Suprapubic skin (tissue), 4 donors: Measurements from ENCODE around the gene BICC1. TPM values are rescaled to one million over a fixed set of nuclear protein-coding genes. Genes with fewer than 3 reads are reported as not detected.

Experiments used
- DNase-seq, 2 donors: peaks; one replicate each; pipeline ENCODE4 v3.0.0-alpha.2; 2019; ENCODE audit warnings: low spot score in 2 of 2
- H3K27ac ChIP-seq: fragments of 200-600 bp; sonication (generic); one replicate; pipeline ENCODE4 v1.5.1; 2019
- H3K27me3 ChIP-seq: fragments of 200-600 bp; sonication (generic); one replicate; pipeline ENCODE4 v1.5.1; 2019
- H3K36me3 ChIP-seq: fragments of 200-600 bp; sonication (generic); one replicate; pipeline ENCODE4 v1.5.1; 2019
- H3K4me1 ChIP-seq: fragments of 200-600 bp; sonication (generic); one replicate; pipeline ENCODE4 v1.5.1; 2019
- H3K4me3 ChIP-seq: fragments of 200-600 bp; sonication (generic); one replicate; pipeline ENCODE4 v1.5.1; 2019; ENCODE audit warnings: mild to moderate bottlenecking
- H3K9me3 ChIP-seq: fragments of 200-600 bp; sonication (generic); one replicate; pipeline ENCODE4 v1.5.1; 2019
- CTCF ChIP-seq, 2 donors: fragments of 200-600 bp in 1 of 2; fragments of 450-650 bp in 1 of 2; sonication (generic) in 1 of 2; IDR thresholded peaks; one replicate each; pipeline ENCODE4 v1.5.1; 2016 to 2019; ENCODE audit warnings: antibody characterized with exemption in 2 of 2, mild to moderate bottlenecking in 1 of 2, moderate library complexity in 1 of 2
- EP300 ChIP-seq: sonication (generic); formaldehyde crosslinking; IDR thresholded peaks from one replicate; pipeline ENCODE4 v1.6.1; 2017; ENCODE audit warnings: antibody characterized with exemption
- POLR2A ChIP-seq, 2 donors: fragments of 450-650 bp; IDR thresholded peaks; one replicate each; pipeline ENCODE4 v1.6.1; 2017; ENCODE audit warnings: antibody characterized with exemption in 2 of 2, mild to moderate bottlenecking in 2 of 2, moderate library complexity in 2 of 2
- POLR2AphosphoS5 ChIP-seq, 3 donors: sonication (generic); formaldehyde crosslinking; IDR thresholded peaks; one replicate each; pipeline ENCODE4 v1.6.1; 2017; ENCODE audit warnings: antibody characterized with exemption in 3 of 3
- WGBS: methylation state at CpG from one replicate; pipeline ENCODE4 v1.1.5; 2018; 5-methylcytosine and 5-hydroxymethylcytosine counted together
- total RNA-seq, 4 donors: library from RNA; depleted of rRNA; stranded (reverse); fragments of >200 nt; gene quantifications; one replicate each; pipeline ENCODE4 v1.1.0, GENCODE V29; 2016

Gene BICC1
- total RNA-seq, 4 donors from 2014 or later: 2.4 to 6.9 (median 3.5) TPM

- DNase-seq: no peak
- H3K27ac ChIP-seq: no peak overlapping the region
- H3K9me3 ChIP-seq: no peaks in the 10 kb centered on the region
- peaks cover 5% of the 10 kb centered on the region for H3K4me1 ChIP-seq
- WGBS: 45% methylated on average over 11 of the region's 11 CpGs
- H3K27me3 ChIP-seq: no peaks in the 10 kb centered on the region
- H3K4me3 ChIP-seq: no peak overlapping the region
- no peaks in the 10 kb centered on the region for H3K36me3 ChIP-seq
- TF ChIP-seq EP300 (no peak), POLR2A (IDR thresholded peaks at IDR 0.05) (no peak), POLR2AphosphoS5 (IDR thresholded peaks at IDR 0.05) (no peak), CTCF (IDR thresholded peaks at IDR 0.05) (no peak)
Measured at GRCh38 chr10:58475322-58476277, 37.1 kb upstream of the BICC1 start.

- Histone ChIP-seq H3K4me1 (peaks cover 5% of the 10 kb centered on the region), H3K9me3 (no peaks in the 10 kb centered on the region), H3K27ac (no peak overlapping the region), H3K27me3 (no peaks in the 10 kb centered on the region), H3K36me3 (no peaks in the 10 kb centered on the region), H3K4me3 (no peak overlapping the region)
- 41% methylated on average over 2 of the region's 2 CpGs for WGBS
- no peak for TF ChIP-seq POLR2A (IDR thresholded peaks at IDR 0.05)
- no peak for TF ChIP-seq CTCF (IDR thresholded peaks at IDR 0.05)
- TF ChIP-seq POLR2AphosphoS5 (IDR thresholded peaks at IDR 0.05): no peak
- TF ChIP-seq EP300: no peak
- DNase-seq: no peak
Measured at GRCh38 chr10:58477122-58477521, 35.5 kb upstream of the BICC1 start.

- no peaks in the 10 kb centered on the region for H3K9me3 ChIP-seq
- H3K27me3 ChIP-seq: no peaks in the 10 kb centered on the region
- 64% methylated on average over 2 of the region's 2 CpGs for WGBS
- peaks cover 5% of the 10 kb centered on the region for H3K4me1 ChIP-seq
- no peaks in the 10 kb centered on the region for H3K36me3 ChIP-seq
- no peak for DNase-seq
- TF ChIP-seq POLR2A (IDR thresholded peaks at IDR 0.05) (no peak), EP300 (no peak)
- H3K27ac ChIP-seq: no peak overlapping the region
- no peak overlapping the region for H3K4me3 ChIP-seq
Measured at GRCh38 chr10:58477902-58478301, 34.8 kb upstream of the BICC1 start.

GRCh38 chr10:58479045-58479444, 33.6 kb upstream of the BICC1 start:
- Histone ChIP-seq H3K36me3 (no peaks in the 10 kb centered on the region), H3K4me1 (peaks cover 5% of the 10 kb centered on the region), H3K9me3 (no peaks in the 10 kb centered on the region), H3K27ac (no peak overlapping the region), H3K4me3 (no peak overlapping the region), H3K27me3 (no peaks in the 10 kb centered on the region)
- no peak for TF ChIP-seq EP300
- no peak for TF ChIP-seq POLR2AphosphoS5 (IDR thresholded peaks at IDR 0.05)
- TF ChIP-seq CTCF (IDR thresholded peaks at IDR 0.05): no peak
- no peak for TF ChIP-seq POLR2A (IDR thresholded peaks at IDR 0.05)
- no peak for DNase-seq
- 85% methylated on average over 2 of the region's 2 CpGs for WGBS

- H3K36me3 ChIP-seq: no peaks in the 10 kb centered on the region
- no peaks in the 10 kb centered on the region for H3K27me3 ChIP-seq
- no peak overlapping the region for H3K4me3 ChIP-seq
- no peak for DNase-seq
- H3K9me3 ChIP-seq: no peaks in the 10 kb centered on the region
- TF ChIP-seq CTCF (IDR thresholded peaks at IDR 0.05) (no peak), POLR2AphosphoS5 (IDR thresholded peaks at IDR 0.05) (no peak), POLR2A (IDR thresholded peaks at IDR 0.05) (no peak), EP300 (no peak)
- H3K27ac ChIP-seq: no peak overlapping the region
- WGBS: 65% methylated on average over 3 of the region's 3 CpGs
- H3K4me1 ChIP-seq: peaks cover 5% of the 10 kb centered on the region
Measured at GRCh38 chr10:58480321-58480720, 32.4 kb upstream of the BICC1 start.
